ENCODE results near the gene CREB3L4. TPM values are rescaled to one million over a fixed set of nuclear protein-coding genes. Genes with fewer than 3 reads are reported as not detected.
A peak's percentile ranks its signal among the peaks of the same experiment; 100 is the strongest.

CREB3L4 gene
- total RNA-seq, 3 donors from 2014 or later (not counting 1 experiment from before 2014, with no cell fraction given): 10.8 to 16.8 (median 10.9) TPM

GRCh38 chr1:153962088-153963029, 5.3 kb upstream of the CREB3L4 start:
- Mint-ChIP-seq H3K27me3 (ENCODE audit: low read depth in 2 of 2) (no peaks in the 10 kb centered on the region), H3K36me3 (no peaks in the 10 kb centered on the region), H3K4me1 (peaks cover 48 to 71% of the 10 kb centered on the region in 2 donors), H3K27ac (peak overlapping the region; percentile 91 to 92), H3K4me3 (peak overlapping the region; percentile 89), H3K9me3 (no peaks in the 10 kb centered on the region)
- no peak for ATAC-seq
- intact Hi-C loops (cut with micrococcal nuclease): loop anchor here (10.0 kb wide), 1 partner anchor 262 kb away; the partner anchor contains the start of gene UBAP2L
- DNase-seq: peak in 1 of 2 donors; percentile 40
- H3K27me3 ChIP-seq (ENCODE audit: control insufficient read depth, insufficient read depth, low read length): no peaks in the 10 kb centered on the region
- WGBS (ENCODE audit: insufficient coverage): 66% methylated on average over 14 of the region's 16 CpGs
- peak overlapping the region; percentile 91 for H3K4me3 ChIP-seq (ENCODE audit: low read length)
- peaks cover 6% of the 10 kb centered on the region for H3K36me3 ChIP-seq (ENCODE audit: control insufficient read depth, insufficient read depth, low read length)
- H3K27ac ChIP-seq (ENCODE audit: low read length): peak overlapping the region; percentile 79
- peaks cover 39% of the 10 kb centered on the region for H3K4me1 ChIP-seq (ENCODE audit: control insufficient read depth, insufficient read depth, low read length)
- no peak for TF ChIP-seq CTCF (IDR thresholded peaks at IDR 0.05)
- no peaks in the 10 kb centered on the region for H3K9me3 ChIP-seq (ENCODE audit: control insufficient read depth, insufficient read depth, low read length)

- H3K36me3 Mint-ChIP-seq: no peaks in the 10 kb centered on the region
- no peak for TF ChIP-seq CTCF (IDR thresholded peaks at IDR 0.05)
- H3K9me3 ChIP-seq (ENCODE audit: control insufficient read depth, insufficient read depth, low read length): no peaks in the 10 kb centered on the region
- intact Hi-C loops (cut with micrococcal nuclease): loop anchor here (10.0 kb wide), 1 partner anchor 262 kb away; the partner anchor contains the start of gene UBAP2L
- H3K27ac ChIP-seq (ENCODE audit: low read length): peak within 1 kb of the TSS; percentile 79
- H3K36me3 ChIP-seq (ENCODE audit: control insufficient read depth, insufficient read depth, low read length): peaks cover 6% of the 10 kb centered on the region
- peak within 1 kb of the TSS; percentile 91 to 92 for H3K27ac Mint-ChIP-seq
- peak within 1 kb of the TSS; percentile 91 for H3K4me3 ChIP-seq (ENCODE audit: low read length)
- H3K4me1 Mint-ChIP-seq: peaks cover 51 to 72% of the 10 kb centered on the region in 2 donors
- peak within 1 kb of the TSS; percentile 89 for H3K4me3 Mint-ChIP-seq
- DNase-seq (peak; percentile 92 to 97), ATAC-seq (peak; percentile 55 to 69 (median 57))
- H3K27me3 Mint-ChIP-seq (ENCODE audit: low read depth in 2 of 2): no peaks in the 10 kb centered on the region
- no peaks in the 10 kb centered on the region for H3K27me3 ChIP-seq (ENCODE audit: control insufficient read depth, insufficient read depth, low read length)
- no peaks in the 10 kb centered on the region for H3K9me3 Mint-ChIP-seq
- peaks cover 43% of the 10 kb centered on the region for H3K4me1 ChIP-seq (ENCODE audit: control insufficient read depth, insufficient read depth, low read length)
- 1% methylated on average over 54 of the region's 54 CpGs for WGBS (ENCODE audit: insufficient coverage)
These were observed 4.5 kb upstream of the CREB3L4 start, which contains the start of gene SLC39A1 for GRCh38 chr1:153963030-153963849. SLC39A1 (minus strand) TSS chr1:153963537; CDS start chr1:153962715, 822 bp downstream.

- Mint-ChIP-seq H3K27me3 (ENCODE audit: low read depth in 2 of 2) (no peaks in the 10 kb centered on the region), H3K4me1 (peaks cover 50 to 72% of the 10 kb centered on the region in 2 donors), H3K27ac (peak overlapping the region; percentile 91 to 92), H3K4me3 (peak overlapping the region; percentile 89), H3K9me3 (no peaks in the 10 kb centered on the region), H3K36me3 (no peaks in the 10 kb centered on the region)
- intact Hi-C loops (cut with micrococcal nuclease): loop anchor here (10.0 kb wide), 1 partner anchor 261 kb away; the partner anchor contains the start of gene UBAP2L
- H3K9me3 ChIP-seq (ENCODE audit: control insufficient read depth, insufficient read depth, low read length): no peaks in the 10 kb centered on the region
- WGBS (ENCODE audit: insufficient coverage): 4% methylated on average over 22 of the region's 22 CpGs
- H3K27ac ChIP-seq (ENCODE audit: low read length): peak overlapping the region; percentile 79
- H3K4me1 ChIP-seq (ENCODE audit: control insufficient read depth, insufficient read depth, low read length): peaks cover 45% of the 10 kb centered on the region
- no peaks in the 10 kb centered on the region for H3K27me3 ChIP-seq (ENCODE audit: control insufficient read depth, insufficient read depth, low read length)
- peak overlapping the region; percentile 91 for H3K4me3 ChIP-seq (ENCODE audit: low read length)
- ATAC-seq: no peak
- peaks cover 6% of the 10 kb centered on the region for H3K36me3 ChIP-seq (ENCODE audit: control insufficient read depth, insufficient read depth, low read length)
- TF ChIP-seq CTCF (IDR thresholded peaks at IDR 0.05): no peak
- no peak for DNase-seq
These were observed 3.8 kb upstream of the CREB3L4 start for GRCh38 chr1:153963850-153964331.

Measured in natural killer cell (primary cell).